ENCODE data around the gene ATAD3B.
"Not testable (repeated sequence)": the region's sequence is repeated elsewhere in the genome, so short reads cannot be mapped to it uniquely, and the experiment has no call there.

ATAD3B gene

DNA sequence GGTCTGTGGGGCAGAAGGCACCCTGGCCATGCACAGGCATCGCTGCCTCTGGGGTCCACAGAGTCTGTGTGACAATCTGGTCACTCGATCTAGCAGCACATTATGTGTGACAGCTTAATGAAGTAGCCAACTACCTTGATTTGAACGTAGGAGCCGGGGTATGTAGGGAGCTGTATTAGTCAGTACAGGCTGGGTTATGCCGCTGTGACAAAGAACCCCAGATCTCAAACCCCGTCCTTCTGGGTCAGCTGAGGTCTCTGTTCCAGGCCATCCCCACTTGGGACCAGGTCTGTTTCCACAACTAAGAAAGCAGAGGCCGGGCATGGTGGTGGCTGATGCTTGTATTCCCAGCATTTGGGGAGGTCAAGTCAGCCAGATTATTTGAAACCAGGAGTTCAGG, 8.3 kb upstream of the ATAD3B start:
- no peak overlapping the region for H3K4me3 ChIP-seq (replicated peaks in 1 of 2; ENCODE audit: low read depth in 2 of 2, low read length in 2 of 2)
- DNase-seq (ENCODE audit: low read depth in 2 of 2), result no peak
- TF ChIP-seq CTCF (IDR thresholded peaks at IDR 0.05; ENCODE audit: low read depth, low read length), result no peak

- not testable (repeated sequence) for H3K4me3 ChIP-seq (replicated peaks in 1 of 2; ENCODE audit: low read depth in 2 of 2, low read length in 2 of 2); DNase-seq (ENCODE audit: low read depth in 2 of 2)
These were observed 3.2 kb upstream of the ATAD3B start for GRCh38 chr1:1468196-1468985.

DNA sequence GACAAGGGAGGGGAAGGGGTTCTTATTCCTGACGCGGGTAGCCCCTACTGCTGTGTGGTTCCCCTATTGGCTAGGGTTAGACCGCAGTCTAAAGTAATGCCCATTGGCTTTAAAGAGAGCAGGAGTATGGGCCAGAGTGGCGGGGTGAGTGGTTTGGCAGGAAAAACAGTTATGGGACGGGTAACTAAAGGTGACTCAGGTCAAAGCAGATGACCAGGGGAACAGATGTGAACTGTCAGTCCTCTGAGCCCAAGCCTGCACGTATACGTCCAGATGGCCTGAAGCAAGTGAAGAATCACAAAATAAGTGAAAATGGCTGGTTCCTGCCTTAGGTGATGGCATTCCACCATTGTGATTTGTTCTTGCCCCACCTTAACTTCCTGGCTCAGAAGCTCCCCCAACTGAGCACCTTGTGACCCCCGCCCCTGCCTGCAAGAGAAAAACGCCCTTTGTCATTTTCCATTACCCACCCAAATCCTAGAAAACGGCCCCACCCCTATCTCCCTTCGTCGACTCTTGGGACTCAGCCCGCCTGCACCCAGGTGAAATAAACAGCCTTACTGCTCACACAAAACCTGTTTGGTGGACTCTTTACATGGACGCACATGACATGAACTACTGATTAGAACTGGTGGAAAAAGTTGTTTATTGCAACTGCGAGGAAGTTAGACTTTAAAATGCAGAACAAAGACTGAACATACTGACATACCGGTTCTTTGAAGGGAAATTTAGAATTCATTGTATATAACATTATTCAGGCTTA, 758 bp upstream of the ATAD3B start:
- no peak for TF ChIP-seq CTCF (IDR thresholded peaks at IDR 0.05; ENCODE audit: low read depth, low read length)
- peak overlapping the region; percentile 50 to 69 for H3K4me3 ChIP-seq (replicated peaks in 1 of 2; ENCODE audit: low read depth in 2 of 2, low read length in 2 of 2)
- DNase-seq (ENCODE audit: low read depth in 2 of 2), result no peak

DNA sequence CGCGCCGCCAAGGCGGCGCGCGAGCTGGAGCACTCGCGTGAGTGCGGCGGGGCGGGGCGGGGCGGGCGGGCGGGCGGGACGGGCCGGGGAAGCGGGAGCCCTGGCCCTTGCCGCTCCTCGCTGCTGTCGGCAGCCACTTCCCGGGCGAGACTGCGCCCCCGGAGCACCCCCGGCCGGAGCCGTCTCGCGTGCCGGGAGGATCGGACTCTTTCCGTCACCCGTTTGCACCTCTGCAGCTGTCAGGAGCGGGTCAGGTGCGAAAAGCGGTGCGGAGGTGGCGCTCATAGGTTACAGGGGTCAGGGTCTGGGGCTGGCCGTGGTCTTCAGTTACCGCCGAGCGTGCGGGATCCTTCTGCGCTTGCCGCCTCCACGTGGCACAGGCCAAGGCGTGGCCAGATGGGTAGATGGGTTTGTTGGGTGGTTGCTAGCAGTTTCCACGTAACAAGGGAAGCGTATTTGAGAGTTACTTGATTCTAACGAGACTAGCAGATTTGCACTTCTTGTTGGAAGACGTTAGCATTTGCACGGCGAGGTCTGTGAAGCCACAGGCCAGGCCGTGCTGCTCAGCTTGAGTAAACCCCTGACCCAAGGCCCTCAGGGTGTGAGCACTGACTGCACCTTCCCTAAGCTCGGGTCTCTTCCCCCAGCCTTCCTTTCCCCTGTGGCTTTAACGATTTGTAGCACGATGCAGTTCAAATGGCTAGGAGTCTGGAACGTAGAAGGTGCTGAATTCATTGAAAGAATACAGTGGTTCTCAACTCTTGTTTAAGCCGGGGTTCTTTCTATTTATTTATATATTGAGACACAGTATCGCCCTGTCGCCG, 700 bp downstream of the ATAD3B start:
- peak overlapping the region; percentile 56 to 59 for H3K4me3 ChIP-seq (replicated peaks in 1 of 2; ENCODE audit: low read depth in 2 of 2, low read length in 2 of 2)
- DNase-seq (ENCODE audit: low read depth in 2 of 2), result peak in 1 of 2 donors; percentile 3

GRCh38 chr1:1476011-1476410, 4.4 kb downstream of the ATAD3B start:
- H3K4me3 ChIP-seq (replicated peaks in 1 of 2; ENCODE audit: low read depth in 2 of 2, low read length in 2 of 2); DNase-seq (ENCODE audit: low read depth in 2 of 2): not testable (repeated sequence)

DNA sequence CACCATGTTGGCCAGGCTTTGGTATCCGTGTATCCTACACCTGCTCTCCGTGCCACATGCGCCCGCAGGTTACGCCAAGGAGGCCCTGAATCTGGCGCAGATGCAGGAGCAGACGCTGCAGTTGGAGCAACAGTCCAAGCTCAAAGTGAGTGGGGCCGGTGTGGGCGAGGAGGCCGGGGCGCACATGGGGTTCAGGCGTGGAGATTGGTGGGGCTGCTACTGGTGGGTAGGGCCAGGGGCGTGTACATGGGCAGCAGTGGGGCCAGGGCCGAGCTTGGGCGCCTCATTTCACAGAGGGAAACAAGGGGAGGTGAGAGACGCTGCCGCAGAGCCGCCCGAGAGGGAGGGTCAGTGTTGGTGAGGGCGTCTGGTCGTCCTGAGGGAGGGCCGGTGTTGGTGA, 5.6 kb downstream of the ATAD3B start:
- no peak for DNase-seq (ENCODE audit: low read depth in 2 of 2)
- TF ChIP-seq CTCF (IDR thresholded peaks at IDR 0.05; ENCODE audit: low read depth, low read length), result no peak
- H3K4me3 ChIP-seq (replicated peaks in 1 of 2; ENCODE audit: low read depth in 2 of 2, low read length in 2 of 2), result no peak overlapping the region

GRCh38 chr1:1479547-1480487, 8.3 kb downstream of the ATAD3B start:
- TF ChIP-seq CTCF (IDR thresholded peaks at IDR 0.05; ENCODE audit: low read depth, low read length), result no peak
- DNase-seq (ENCODE audit: low read depth in 2 of 2), result no peak
- H3K4me3 ChIP-seq (replicated peaks in 1 of 2; ENCODE audit: low read depth in 2 of 2, low read length in 2 of 2), result no peak overlapping the region

DNA sequence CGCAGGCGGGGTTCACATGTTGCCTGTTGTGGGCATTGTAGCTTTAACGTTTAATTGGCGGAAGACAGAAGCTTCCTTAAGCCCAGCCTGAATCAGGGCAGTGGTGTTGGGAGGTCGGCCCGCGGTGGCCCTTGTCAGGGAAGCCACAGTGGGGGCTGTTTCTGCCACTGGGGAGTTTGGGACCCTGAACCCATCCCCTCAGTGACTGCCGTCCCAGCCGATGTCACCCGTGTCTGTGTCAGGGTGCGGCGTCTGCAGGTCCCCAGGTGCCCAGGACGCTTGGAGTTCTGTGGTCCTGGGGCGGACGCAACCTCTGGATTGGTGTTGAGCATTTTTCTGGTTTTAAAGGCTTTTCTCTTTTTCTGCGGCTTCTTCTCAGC, 8.9 kb downstream of the ATAD3B start:
- DNase-seq (ENCODE audit: low read depth in 2 of 2); H3K4me3 ChIP-seq (replicated peaks in 1 of 2; ENCODE audit: low read depth in 2 of 2, low read length in 2 of 2): not testable (repeated sequence)

DNA sequence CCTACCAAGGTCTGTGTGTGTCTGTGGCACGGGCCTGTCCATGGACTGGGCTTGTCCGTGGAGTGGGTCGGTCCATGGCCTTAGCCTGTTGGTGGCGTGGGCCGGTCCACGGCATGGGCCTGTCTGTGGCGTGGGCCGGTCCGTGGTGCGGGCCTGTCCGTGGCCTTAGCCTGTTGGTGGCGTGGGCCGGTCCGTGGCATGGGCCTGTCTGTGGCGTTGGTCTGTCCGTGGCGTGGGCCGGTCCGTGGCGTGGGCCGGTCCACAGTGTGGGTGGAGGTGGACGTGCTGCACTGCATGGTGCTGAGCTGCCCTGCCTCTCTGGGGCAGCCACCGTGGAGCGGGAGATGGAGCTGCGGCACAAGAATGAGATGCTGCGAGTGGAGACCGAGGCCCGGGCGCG, 10.2 kb downstream of the ATAD3B start:
- DNase-seq (ENCODE audit: low read depth in 2 of 2); H3K4me3 ChIP-seq (replicated peaks in 1 of 2; ENCODE audit: low read depth in 2 of 2, low read length in 2 of 2): not testable (repeated sequence)
